Thyroid gland (tissue), 4 donors: Measurements from ENCODE around the gene MED27. TPM values are rescaled to one million over a fixed set of nuclear protein-coding genes. Genes with fewer than 3 reads are reported as not detected.

Source experiments
- DNase-seq, 2 donors: peaks; one replicate each; pipeline ENCODE4 v3.0.0-alpha.2; 2019
- H3K27ac ChIP-seq, 3 donors: fragments of 200-600 bp; sonication (generic); 1 replicate in 2 of 3; 2 replicates in 1 of 3; pipeline ENCODE4 v1.5.1; 2016 to 2019; ENCODE audit warnings: mild to moderate bottlenecking in 1 of 3, moderate library complexity in 1 of 3
- H3K27me3 ChIP-seq: fragments of 200-600 bp; sonication (generic); one replicate; pipeline ENCODE4 v1.5.1; 2019
- H3K36me3 ChIP-seq, 2 donors: fragments of 200-600 bp; sonication (generic); one replicate each; pipeline ENCODE4 v1.5.1; 2016 to 2019
- H3K4me1 ChIP-seq, 2 donors: fragments of 200-600 bp; sonication (generic); one replicate each; pipeline ENCODE4 v1.5.1; 2017 to 2019
- H3K4me3 ChIP-seq, 3 donors: fragments of 200-600 bp; sonication (generic); replicated peaks in 1 of 3; 1 replicate in 2 of 3; 2 replicates in 1 of 3; pipeline ENCODE4 v1.5.1; 2016; ENCODE audit warnings: mild to moderate bottlenecking in 1 of 3
- H3K9me3 ChIP-seq: fragments of 200-600 bp; sonication (generic); one replicate; pipeline ENCODE4 v1.5.1; 2017
- POLR2A ChIP-seq, 2 donors: fragments of 450-650 bp; IDR thresholded peaks; one replicate each; pipeline ENCODE4 v1.6.1; 2017; ENCODE audit warnings: antibody characterized with exemption in 2 of 2, mild to moderate bottlenecking in 2 of 2, moderate library complexity in 1 of 2
- WGBS, 2 donors: methylation state at CpG; one replicate each; pipeline ENCODE4 v1.1.5; 2017; 5-methylcytosine and 5-hydroxymethylcytosine counted together
- intact Hi-C: fragments of 100-400 bp; cut with DNase I; formaldehyde crosslinking; loops from one replicate; pipeline ENCODE4 v1.15.1; 2023
- total RNA-seq, 4 donors: library from RNA; depleted of rRNA; stranded (reverse); fragments of >200 nt; gene quantifications; one replicate each; pipeline ENCODE4 v1.2.3, GENCODE V29; 2016
- TF ChIP-seq, protein P1 (sequence below), 6 experiments: fragments of 200-600 bp in 3 of 6; fragments of 450-650 bp in 3 of 6; sonication (generic) in 3 of 6; IDR thresholded peaks; one replicate each; pipeline ENCODE4 v1.5.1; 2016 to 2019; ENCODE audit warnings: antibody characterized with exemption in 6 of 6, mild to moderate bottlenecking in 2 of 6, inconsistent platforms in 1 of 6, moderate library complexity in 1 of 6

The MED27 gene
- total RNA-seq, 4 donors from 2014 or later: 15.3 to 19.5 (median 16.7) TPM

- intact Hi-C loops: no loop called here
- Histone ChIP-seq H3K27me3 (no peaks in the 10 kb centered on the region), H3K36me3 (no peaks in the 10 kb centered on the region), H3K4me3 (no peak overlapping the region), H3K4me1 (no peaks in the 10 kb centered on the region), H3K9me3 (no peaks in the 10 kb centered on the region), H3K27ac (no peak overlapping the region)
- WGBS, 2 donors: 59 to 65% methylated on average over 8 of the region's 8 CpGs
- TF ChIP-seq, protein P1, sequence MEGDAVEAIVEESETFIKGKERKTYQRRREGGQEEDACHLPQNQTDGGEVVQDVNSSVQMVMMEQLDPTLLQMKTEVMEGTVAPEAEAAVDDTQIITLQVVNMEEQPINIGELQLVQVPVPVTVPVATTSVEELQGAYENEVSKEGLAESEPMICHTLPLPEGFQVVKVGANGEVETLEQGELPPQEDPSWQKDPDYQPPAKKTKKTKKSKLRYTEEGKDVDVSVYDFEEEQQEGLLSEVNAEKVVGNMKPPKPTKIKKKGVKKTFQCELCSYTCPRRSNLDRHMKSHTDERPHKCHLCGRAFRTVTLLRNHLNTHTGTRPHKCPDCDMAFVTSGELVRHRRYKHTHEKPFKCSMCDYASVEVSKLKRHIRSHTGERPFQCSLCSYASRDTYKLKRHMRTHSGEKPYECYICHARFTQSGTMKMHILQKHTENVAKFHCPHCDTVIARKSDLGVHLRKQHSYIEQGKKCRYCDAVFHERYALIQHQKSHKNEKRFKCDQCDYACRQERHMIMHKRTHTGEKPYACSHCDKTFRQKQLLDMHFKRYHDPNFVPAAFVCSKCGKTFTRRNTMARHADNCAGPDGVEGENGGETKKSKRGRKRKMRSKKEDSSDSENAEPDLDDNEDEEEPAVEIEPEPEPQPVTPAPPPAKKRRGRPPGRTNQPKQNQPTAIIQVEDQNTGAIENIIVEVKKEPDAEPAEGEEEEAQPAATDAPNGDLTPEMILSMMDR (IDR thresholded peaks at IDR 0.05): no peak
- no peak for TF ChIP-seq POLR2A (IDR thresholded peaks at IDR 0.05)
- DNase-seq: no peak
Observed at GRCh38 chr9:131980267-131981016, 99.2 kb downstream of the MED27 start.

- WGBS, 2 donors: 95% methylated on average over 10 of the region's 10 CpGs
Observed at GRCh38 chr9:131977109-131977838, 102.4 kb downstream of the MED27 start.

DNA sequence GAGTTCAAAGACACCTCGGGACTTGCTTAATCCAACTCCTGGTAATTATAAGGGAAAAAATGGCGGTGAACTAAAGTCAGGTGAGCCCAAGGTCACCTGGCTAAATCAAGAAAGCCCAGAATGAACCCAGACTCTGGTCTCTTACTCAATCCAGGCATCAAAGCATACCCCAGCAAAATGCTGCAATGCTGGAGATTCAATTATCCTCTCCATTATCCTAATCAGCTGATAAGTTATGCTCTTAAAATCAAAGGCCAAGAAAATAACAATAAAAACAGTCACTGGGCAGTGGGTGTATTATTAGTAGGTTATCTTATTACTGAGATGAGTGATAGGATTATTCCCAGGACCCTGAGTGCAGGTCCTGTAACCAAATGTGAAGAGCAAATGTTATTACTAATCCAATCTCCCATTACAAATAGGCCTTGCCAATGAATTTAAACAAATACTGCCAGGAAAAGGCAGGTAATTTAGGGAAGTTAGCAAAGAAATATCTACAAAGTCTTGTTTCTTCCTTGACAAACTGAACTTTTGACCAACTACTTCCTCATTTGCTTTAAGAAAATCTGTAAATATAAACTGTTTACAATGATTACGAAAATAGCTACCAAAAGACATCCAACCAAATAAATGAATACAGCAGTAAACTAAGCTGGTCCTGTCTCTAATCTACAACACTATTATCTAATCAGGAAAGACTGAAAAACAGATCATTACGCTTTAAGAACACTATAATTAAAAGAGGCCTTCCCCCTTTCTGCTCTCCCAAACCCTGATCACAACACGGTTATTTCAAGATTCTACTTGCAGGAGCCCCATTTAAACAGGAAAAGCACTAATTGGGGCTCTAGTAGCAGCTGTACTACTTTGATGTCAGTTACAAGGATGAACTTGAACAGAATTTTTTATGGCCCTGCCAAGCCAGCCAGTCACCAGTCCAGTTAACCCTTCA is 103.2 kb downstream of the MED27 start:
- no peaks in the 10 kb centered on the region for H3K4me1 ChIP-seq
- intact Hi-C loops: no loop called here
- no peaks in the 10 kb centered on the region for H3K36me3 ChIP-seq
- no peaks in the 10 kb centered on the region for H3K27me3 ChIP-seq
- WGBS, 2 donors: 86 to 93% methylated on average over 5 of the region's 5 CpGs
- no peak overlapping the region for H3K27ac ChIP-seq
- no peak for DNase-seq
- no peak overlapping the region for H3K4me3 ChIP-seq
- TF ChIP-seq POLR2A (IDR thresholded peaks at IDR 0.05): no peak
- TF ChIP-seq, protein P1 (IDR thresholded peaks at IDR 0.05): no peak
- H3K9me3 ChIP-seq: no peaks in the 10 kb centered on the region

More at GRCh38 chr9:131977109-131977838, 102.4 kb downstream of the MED27 start:
- Histone ChIP-seq H3K27me3 (no peaks in the 10 kb centered on the region), H3K36me3 (no peaks in the 10 kb centered on the region), H3K27ac (no peak overlapping the region), H3K4me3 (no peak overlapping the region), H3K9me3 (no peaks in the 10 kb centered on the region), H3K4me1 (no peaks in the 10 kb centered on the region)
- TF ChIP-seq, protein P1 (IDR thresholded peaks at IDR 0.05): no peak
- no peak for TF ChIP-seq POLR2A (IDR thresholded peaks at IDR 0.05)
- intact Hi-C loops: no loop called here
- DNase-seq: no peak

DNA sequence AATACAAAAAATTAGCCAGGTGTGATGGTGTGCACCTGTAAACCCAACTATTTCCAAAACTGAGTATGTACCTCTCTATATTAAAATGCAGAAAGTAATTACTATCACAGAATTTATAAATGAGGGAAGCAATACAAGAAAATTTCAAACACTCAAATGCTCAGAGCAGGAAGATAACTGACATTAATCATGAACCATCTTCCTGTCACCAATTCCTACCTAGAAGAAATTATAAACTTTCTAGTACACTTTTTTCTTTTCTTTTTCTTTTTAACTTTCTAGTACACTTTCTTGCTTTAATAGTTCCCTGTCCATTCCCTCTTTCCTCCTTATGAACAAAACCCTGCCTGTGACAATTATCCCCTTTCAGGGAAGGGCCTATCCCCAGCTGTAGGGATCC is 106.8 kb downstream of the MED27 start:
- no peak for DNase-seq
- Histone ChIP-seq H3K27ac (no peak overlapping the region), H3K36me3 (no peaks in the 10 kb centered on the region), H3K27me3 (no peaks in the 10 kb centered on the region), H3K4me3 (no peak overlapping the region), H3K9me3 (no peaks in the 10 kb centered on the region), H3K4me1 (no peaks in the 10 kb centered on the region)
- intact Hi-C loops: no loop called here
- TF ChIP-seq, protein P1 (IDR thresholded peaks at IDR 0.05): no peak
- TF ChIP-seq POLR2A (IDR thresholded peaks at IDR 0.05): no peak
